GM12878 (cell line): ENCODE measurements around the gene HVCN1. TPM values are rescaled to one million over a fixed set of nuclear protein-coding genes. Genes with fewer than 3 reads are reported as not detected.

Source experiments
- ATAC-seq: fragments of 200-7000 bp; cut with Tn5 transposase; 3 replicates; pipeline ENCODE4 v1.9.1; 2020; ENCODE audit warnings: mild to moderate bottlenecking, moderate library complexity
- BruUV-seq: library from RNA; stranded (reverse); fragments of 400-500 nt; replicated peaks from 2 replicates; lab custom pipeline; 2021; lab: Mats Ljungman, UMichigan
- CTCF ChIA-PET: fragments of 300-600 bp; sonication (Branson Sonifier 250); formaldehyde crosslinking; extraction: SDS; loops from one replicate; lab custom pipeline; 2021; ENCODE audit warnings: inconsistent platforms; lab: Yijun Ruan, JAX
- POLR2A ChIA-PET: fragments of 350-600 bp; formaldehyde crosslinking; extraction: SDS; loops from one replicate; lab custom pipeline; 2021; ENCODE audit warnings: inconsistent platforms; lab: Charles Lee
- RAD21 ChIA-PET: fragments of 300-600 bp; sonication (Branson Sonifier 250); formaldehyde crosslinking; loops from one replicate; lab custom pipeline; 2023; ENCODE audit warnings: antibody characterized with exemption; ENCODE audit not compliant: unreplicated experiment; lab: Charles Lee
- SMC1A ChIA-PET: fragments of 300-600 bp; sonication (Branson Sonifier 250); formaldehyde crosslinking; loops from one replicate; lab custom pipeline; 2023; ENCODE audit not compliant: unreplicated experiment, uncharacterized antibody; lab: Charles Lee
- DNase-seq: peaks from one replicate; pipeline ENCODE4 v3.0.0-alpha.2; 2011; ENCODE audit warnings: low read depth, low spot score
- FAIRE-seq: peaks from 3 replicates; lab custom pipeline; 2011; peaks lifted over from hg19 to GRCh38; lab: Jason Lieb, UNC
- H2AFZ ChIP-seq: 2 replicates; pipeline ENCODE4 v1.6.0; 2011; ENCODE audit warnings: low read depth, low read length, control low read depth; ENCODE audit not compliant: control insufficient read depth
- H3K27ac ChIP-seq: 2 replicates; pipeline ENCODE4 v1.5.1; 2011; ENCODE audit warnings: control low read depth; ENCODE audit not compliant: control insufficient read depth, insufficient read depth
- H3K27me3 ChIP-seq, 2 experiments: replicated peaks in 1 of 2; 2 replicates each; pipeline versions ENCODE4 v1.6.0 to v1.6.1; 2011; ENCODE audit warnings: low read length in 1 of 2; ENCODE audit not compliant: control insufficient read depth in 2 of 2, insufficient read depth in 2 of 2
- H3K36me3 ChIP-seq, 2 experiments: 2 replicates each; pipeline ENCODE4 v1.5.1; 2011; ENCODE audit warnings: low read length in 1 of 2; ENCODE audit not compliant: control insufficient read depth in 2 of 2, insufficient read depth in 2 of 2
- H3K4me1 ChIP-seq: 2 replicates; pipeline ENCODE4 v1.6.1; 2011; ENCODE audit warnings: mild to moderate bottlenecking, low read length, moderate library complexity, mixed read lengths; ENCODE audit not compliant: control insufficient read depth, insufficient read depth
- H3K4me2 ChIP-seq: 2 replicates; pipeline ENCODE4 v1.6.0; 2011; ENCODE audit warnings: control low read depth; ENCODE audit not compliant: control insufficient read depth, insufficient read depth
- H3K4me3 ChIP-seq: fragments of 200-600 bp; sonication (generic); 2 replicates; pipeline ENCODE4 v1.5.1; 2016
- H3K79me2 ChIP-seq: 2 replicates; pipeline ENCODE4 v1.6.0; 2011; ENCODE audit warnings: low read length; ENCODE audit not compliant: control insufficient read depth, insufficient read depth
- H3K9ac ChIP-seq: 2 replicates; pipeline ENCODE4 v1.8.0; 2011; ENCODE audit warnings: low read length, control low read depth, mixed read lengths; ENCODE audit not compliant: control insufficient read depth, insufficient read depth
- H3K9me3 ChIP-seq: replicated peaks from 3 replicates; pipeline ENCODE4 v1.5.1; 2011; ENCODE audit warnings: mild to moderate bottlenecking, low read length; ENCODE audit not compliant: control insufficient read depth, insufficient read depth
- H4K20me1 ChIP-seq: 2 replicates; pipeline ENCODE4 v1.6.0; 2011; ENCODE audit not compliant: control insufficient read depth, insufficient read depth
- BCL11A ChIP-seq: IDR thresholded peaks from 2 replicates; pipeline ENCODE4 v1.6.1; 2011; ENCODE audit warnings: low read depth, low read length
- CBFB ChIP-seq: IDR thresholded peaks from 2 replicates; pipeline ENCODE4 v1.6.1; 2016; ENCODE audit warnings: antibody characterized with exemption, low read depth
- CHD2 ChIP-seq: IDR thresholded peaks from 2 replicates; pipeline ENCODE4 v1.6.1; 2011; ENCODE audit warnings: low read depth, low read length, improper control_type of control experiment, borderline replicate concordance
- CHD4 ChIP-seq: fragments of 200-600 bp; sonication (generic); IDR thresholded peaks from 2 replicates; pipeline ENCODE4 v1.6.1; 2016; ENCODE audit warnings: mild to moderate bottlenecking
- DPF2 ChIP-seq: fragments of 450-650 bp; IDR thresholded peaks from 2 replicates; pipeline ENCODE4 v1.6.1; 2017; ENCODE audit warnings: mild to moderate bottlenecking
- GABPA ChIP-seq: IDR thresholded peaks from 2 replicates; pipeline ENCODE4 v1.6.1; 2014; ENCODE audit warnings: antibody characterized with exemption, low read depth, mild to moderate bottlenecking, inconsistent platforms
- KAT2A ChIP-seq: conservative IDR thresholded peaks from 2 replicates; pipeline ENCODE4 v1.6.1; 2011; ENCODE audit warnings: low read depth, low read length; ENCODE audit not compliant: control insufficient read depth
- MAX ChIP-seq: IDR thresholded peaks from 2 replicates; pipeline ENCODE4 v1.6.1; 2012; ENCODE audit warnings: low read depth, low read length, improper control_type of control experiment
- NR2F1 ChIP-seq: fragments of 450-650 bp; conservative IDR thresholded peaks from 2 replicates; pipeline ENCODE4 v1.6.1; 2017; ENCODE audit warnings: mild to moderate bottlenecking
- POLR2AphosphoS5 ChIP-seq: IDR thresholded peaks from 2 replicates; pipeline ENCODE4 v1.6.1; 2011; ENCODE audit warnings: mild to moderate bottlenecking, low read length, inconsistent platforms
- SMAD1 ChIP-seq: fragments of 450-650 bp; IDR thresholded peaks from 2 replicates; pipeline ENCODE4 v1.6.1; 2018; ENCODE audit warnings: mild to moderate bottlenecking, low read depth; ENCODE audit not compliant: partially characterized antibody
- ZNF384 ChIP-seq: IDR thresholded peaks from 2 replicates; pipeline ENCODE4 v1.6.1; 2012; ENCODE audit warnings: low read depth, mild to moderate bottlenecking, low read length, improper control_type of control experiment, borderline replicate concordance
- WGBS: methylation state at CpG from one replicate; pipeline ENCODE4 v1.1.6; 2016; ENCODE audit warnings: low lambda C conversion rate; ENCODE audit not compliant: insufficient replicate concordance, insufficient coverage; ENCODE audit errors: missing lambda C conversion rate; 5-methylcytosine and 5-hydroxymethylcytosine counted together
- in situ Hi-C: fragments of 300-500 bp; cut with MboI; formaldehyde crosslinking; loops from 9 replicates; pipeline ENCODE4 v1.14.3; 2018; ENCODE audit warnings: mixed read lengths
- intact Hi-C: fragments of 100-400 bp; cut with micrococcal nuclease; formaldehyde crosslinking; loops from one replicate; pipeline ENCODE4 v1.14.2; 2022; ENCODE audit not compliant: unreplicated experiment
- polyA plus RNA-seq, 11 experiments: library from polyadenylated mRNA; depleted of rRNA in 4 of 11; unstranded in 6 of 11; stranded (reverse) in 5 of 11; fragments of >200 nt; fragmentation: Nextera tagmentation in 4 of 11; fragmentation: Illumina TruSeq in 1 of 11; extraction: Ambion mirVana in 4 of 11; extraction: Trizol in 1 of 11; gene quantifications; 1 replicate in 1 of 11; 2 replicates in 10 of 11; pipeline versions ENCODE4 v1.2.1 to v1.2.3, GENCODE V29; 2011 to 2016; ENCODE audit warnings: inconsistent platforms in 2 of 11, missing spikeins in 2 of 11, low read depth in 1 of 11
- total RNA-seq, 4 experiments: library from RNA; depleted of rRNA in 3 of 4; stranded (reverse); fragments of >200 nt in 3 of 4; fragmentation: Illumina TruSeq in 1 of 4; extraction: Trizol in 1 of 4; gene quantifications; 2 replicates each; pipeline versions ENCODE4 v1.2.1 to v1.2.3, GENCODE V29; 2013 to 2021
- TF ChIP-seq, protein P1 (sequence below): fragments of 450-650 bp; IDR thresholded peaks from 2 replicates; pipeline ENCODE4 v1.6.1; 2018; ENCODE audit warnings: borderline replicate concordance, mild to moderate bottlenecking; ENCODE audit not compliant: partially characterized antibody
- TF ChIP-seq, protein P2 (sequence below): fragments of 450-650 bp; IDR thresholded peaks from 2 replicates; pipeline ENCODE4 v1.6.1; 2017; ENCODE audit warnings: mild to moderate bottlenecking, moderate library complexity

HVCN1 gene
- total and polyA plus RNA-seq, 10 of the 15 experiments (the other 5 are each of a cell fraction or from before 2014, with no cell fraction given) = 27.8 to 181 (median 103) TPM

- H3K9me3 ChIP-seq = no peaks in the 10 kb centered on the region
- ATAC-seq (peak; percentile 12), FAIRE-seq (no peak), DNase-seq (no peak)
- ChIA-PET CTCF (interaction anchor here (0.9 to 5.4 kb wide), 7 partner anchors 9 to 214 kb away, joined by 3 to 21 read pairs (median 6); partner anchors contain the start of gene ARPC3), RAD21 (interaction anchor here (1.0 to 4.6 kb wide), 7 partner anchors 18 to 165 kb away, joined by 3 to 23 read pairs (median 5); partner anchors contain the start of gene ARPC3), SMC1A (interaction anchor here (0.6 to 4.1 kb wide), 21 partner anchors 9 to 158 kb away, joined by 3 to 14 read pairs (median 3); no protein-coding TSS in a partner anchor), POLR2A (interaction anchor here (0.9 to 3.3 kb wide), 12 partner anchors 8 to 79 kb away, joined by 3 to 22 read pairs (median 6); no protein-coding TSS in a partner anchor)
- intact Hi-C loops = no loop called here
- peaks cover 15% of the 10 kb centered on the region for H3K4me1 ChIP-seq
- H3K27ac ChIP-seq = peak overlapping the region; percentile 64
- peak overlapping the region; percentile 58; the same call in 1 of the 2 replicates for H3K4me3 ChIP-seq
- WGBS = 3% methylated on average over 8 of the region's 8 CpGs
- peak overlapping the region; percentile 92 for H3K4me2 ChIP-seq
- no peaks in the 10 kb centered on the region for H4K20me1 ChIP-seq
- H3K27me3 ChIP-seq = no peaks in the 10 kb centered on the region
- BruUV-seq = no TSS peak
- peak overlapping the region; percentile 46 for H2AFZ ChIP-seq
- no peaks in the 10 kb centered on the region for H3K36me3 ChIP-seq
- in situ Hi-C loops = loop anchor here (5.0 kb wide), 2 partner anchors 82 to 212 kb away; no protein-coding TSS in a partner anchor
- peak overlapping the region; percentile 72 for H3K9ac ChIP-seq
- H3K79me2 ChIP-seq = no peaks in the 10 kb centered on the region
- TF ChIP-seq BCL11A = 0 out of 2 replicates have a peak, but pooled peaks have one; percentile 10
- TF ChIP-seq CHD2 = no peak
- no peak for TF ChIP-seq GABPA
- TF ChIP-seq, protein P1, sequence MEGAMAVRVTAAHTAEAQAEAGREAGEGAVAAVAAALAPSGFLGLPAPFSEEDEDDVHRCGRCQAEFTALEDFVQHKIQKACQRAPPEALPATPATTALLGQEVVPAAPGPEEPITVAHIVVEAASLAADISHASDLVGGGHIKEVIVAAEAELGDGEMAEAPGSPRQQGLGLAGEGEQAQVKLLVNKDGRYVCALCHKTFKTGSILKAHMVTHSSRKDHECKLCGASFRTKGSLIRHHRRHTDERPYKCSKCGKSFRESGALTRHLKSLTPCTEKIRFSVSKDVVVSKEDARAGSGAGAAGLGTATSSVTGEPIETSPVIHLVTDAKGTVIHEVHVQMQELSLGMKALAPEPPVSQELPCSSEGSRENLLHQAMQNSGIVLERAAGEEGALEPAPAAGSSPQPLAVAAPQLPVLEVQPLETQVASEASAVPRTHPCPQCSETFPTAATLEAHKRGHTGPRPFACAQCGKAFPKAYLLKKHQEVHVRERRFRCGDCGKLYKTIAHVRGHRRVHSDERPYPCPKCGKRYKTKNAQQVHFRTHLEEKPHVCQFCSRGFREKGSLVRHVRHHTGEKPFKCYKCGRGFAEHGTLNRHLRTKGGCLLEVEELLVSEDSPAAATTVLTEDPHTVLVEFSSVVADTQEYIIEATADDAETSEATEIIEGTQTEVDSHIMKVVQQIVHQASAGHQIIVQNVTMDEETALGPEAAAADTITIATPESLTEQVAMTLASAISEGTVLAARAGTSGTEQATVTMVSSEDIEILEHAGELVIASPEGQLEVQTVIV = no peak
- no peak for TF ChIP-seq CHD4
- TF ChIP-seq NR2F1 = no peak
- no peak for TF ChIP-seq POLR2AphosphoS5
- no peak for TF ChIP-seq SMAD1
- peak; percentile 22; the same call in 1 of the 2 replicates for TF ChIP-seq CBFB
- no peak for TF ChIP-seq KAT2A
- TF ChIP-seq MAX = no peak
- no peak for TF ChIP-seq DPF2
- TF ChIP-seq, protein P2, sequence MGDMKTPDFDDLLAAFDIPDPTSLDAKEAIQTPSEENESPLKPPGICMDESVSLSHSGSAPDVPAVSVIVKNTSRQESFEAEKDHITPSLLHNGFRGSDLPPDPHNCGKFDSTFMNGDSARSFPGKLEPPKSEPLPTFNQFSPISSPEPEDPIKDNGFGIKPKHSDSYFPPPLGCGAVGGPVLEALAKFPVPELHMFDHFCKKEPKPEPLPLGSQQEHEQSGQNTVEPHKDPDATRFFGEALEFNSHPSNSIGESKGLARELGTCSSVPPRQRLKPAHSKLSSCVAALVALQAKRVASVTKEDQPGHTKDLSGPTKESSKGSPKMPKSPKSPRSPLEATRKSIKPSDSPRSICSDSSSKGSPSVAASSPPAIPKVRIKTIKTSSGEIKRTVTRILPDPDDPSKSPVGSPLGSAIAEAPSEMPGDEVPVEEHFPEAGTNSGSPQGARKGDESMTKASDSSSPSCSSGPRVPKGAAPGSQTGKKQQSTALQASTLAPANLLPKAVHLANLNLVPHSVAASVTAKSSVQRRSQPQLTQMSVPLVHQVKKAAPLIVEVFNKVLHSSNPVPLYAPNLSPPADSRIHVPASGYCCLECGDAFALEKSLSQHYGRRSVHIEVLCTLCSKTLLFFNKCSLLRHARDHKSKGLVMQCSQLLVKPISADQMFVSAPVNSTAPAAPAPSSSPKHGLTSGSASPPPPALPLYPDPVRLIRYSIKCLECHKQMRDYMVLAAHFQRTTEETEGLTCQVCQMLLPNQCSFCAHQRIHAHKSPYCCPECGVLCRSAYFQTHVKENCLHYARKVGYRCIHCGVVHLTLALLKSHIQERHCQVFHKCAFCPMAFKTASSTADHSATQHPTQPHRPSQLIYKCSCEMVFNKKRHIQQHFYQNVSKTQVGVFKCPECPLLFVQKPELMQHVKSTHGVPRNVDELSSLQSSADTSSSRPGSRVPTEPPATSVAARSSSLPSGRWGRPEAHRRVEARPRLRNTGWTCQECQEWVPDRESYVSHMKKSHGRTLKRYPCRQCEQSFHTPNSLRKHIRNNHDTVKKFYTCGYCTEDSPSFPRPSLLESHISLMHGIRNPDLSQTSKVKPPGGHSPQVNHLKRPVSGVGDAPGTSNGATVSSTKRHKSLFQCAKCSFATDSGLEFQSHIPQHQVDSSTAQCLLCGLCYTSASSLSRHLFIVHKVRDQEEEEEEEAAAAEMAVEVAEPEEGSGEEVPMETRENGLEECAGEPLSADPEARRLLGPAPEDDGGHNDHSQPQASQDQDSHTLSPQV = no peak
- no peak for TF ChIP-seq ZNF384
These were observed 73.7 kb downstream of the HVCN1 start for GRCh38 chr12:110615171-110615570.
